Upper lobe of left lung (tissue), 6 donors: ENCODE measurements around the gene SEMA3A. TPM values are rescaled to one million over a fixed set of nuclear protein-coding genes. Genes with fewer than 3 reads are reported as not detected.
A peak's percentile ranks its signal among the peaks of the same experiment; 100 is the strongest.

ENCODE experiments used
- ATAC-seq, 2 donors: fragments of 200-7000 bp; cut with Tn5 transposase; one replicate each; pipeline ENCODE4 v1.9.1; 2022; ENCODE audit warnings: mild to moderate bottlenecking in 2 of 2, moderate library complexity in 2 of 2; ENCODE audit not compliant: low FRiP score in 2 of 2
- DNase-seq, 2 donors: peaks; one replicate each; pipeline ENCODE4 v3.0.0-alpha.2; 2019 to 2020
- H3K27ac ChIP-seq, 4 donors: fragments of 200-600 bp; sonication (generic); one replicate each; pipeline ENCODE4 v1.5.1; 2016 to 2019
- H3K27me3 ChIP-seq, 4 donors: fragments of 200-600 bp; sonication (generic); one replicate each; pipeline ENCODE4 v1.5.1; 2017 to 2019
- H3K36me3 ChIP-seq, 4 donors: fragments of 200-600 bp; sonication (generic); one replicate each; pipeline ENCODE4 v1.5.1; 2016 to 2019
- H3K4me1 ChIP-seq, 4 donors: fragments of 200-600 bp; sonication (generic); one replicate each; pipeline ENCODE4 v1.5.1; 2018 to 2019
- H3K4me3 ChIP-seq, 4 donors: fragments of 200-600 bp; sonication (generic); one replicate each; pipeline ENCODE4 v1.5.1; 2017 to 2019; ENCODE audit warnings: mild to moderate bottlenecking in 2 of 4, moderate library complexity in 1 of 4
- H3K9me3 ChIP-seq, 4 donors: fragments of 200-600 bp; sonication (generic); one replicate each; pipeline ENCODE4 v1.5.1; 2018 to 2019
- CTCF ChIP-seq, 6 experiments: fragments of 450-650 bp in 4 of 6; fragments of 200-600 bp in 2 of 6; sonication (generic) in 2 of 6; IDR thresholded peaks; one replicate each; pipeline ENCODE4 v1.5.1; 2016 to 2019; ENCODE audit warnings: antibody characterized with exemption in 6 of 6
- EP300 ChIP-seq, 4 donors: sonication (generic); formaldehyde crosslinking; IDR thresholded peaks; one replicate each; pipeline ENCODE4 v1.5.1; 2017; ENCODE audit warnings: antibody characterized with exemption in 4 of 4, control low read depth in 2 of 4
- POLR2A ChIP-seq, 4 donors: fragments of 450-650 bp; IDR thresholded peaks; one replicate each; pipeline ENCODE4 v1.5.1; 2016 to 2017; ENCODE audit warnings: antibody characterized with exemption in 4 of 4, mild to moderate bottlenecking in 2 of 4
- POLR2AphosphoS5 ChIP-seq, 2 donors: sonication (generic); formaldehyde crosslinking; IDR thresholded peaks; one replicate each; pipeline ENCODE4 v1.5.1; 2017; ENCODE audit warnings: antibody characterized with exemption in 2 of 2
- WGBS, 2 donors: methylation state at CpG; one replicate each; pipeline ENCODE4 v1.1.5; 2017 to 2018; 5-methylcytosine and 5-hydroxymethylcytosine counted together
- total RNA-seq, 6 donors: library from RNA; depleted of rRNA in 4 of 6; stranded (reverse); fragments of >200 nt in 4 of 6; gene quantifications; one replicate each; pipeline versions ENCODE4 v1.1.0 to v1.2.1, GENCODE V29; 2016 to 2021
- donor health status: DM: no; HTN: no; CAD: no; lungs with moderate emphysema.
- donor health status: DM: no; HTN: yes; CAD: no; lungs with severe emphysema.

The SEMA3A gene
- total RNA-seq, 6 donors from 2014 or later, result 1.0 to 8.8 (median 3.1) TPM

DNA sequence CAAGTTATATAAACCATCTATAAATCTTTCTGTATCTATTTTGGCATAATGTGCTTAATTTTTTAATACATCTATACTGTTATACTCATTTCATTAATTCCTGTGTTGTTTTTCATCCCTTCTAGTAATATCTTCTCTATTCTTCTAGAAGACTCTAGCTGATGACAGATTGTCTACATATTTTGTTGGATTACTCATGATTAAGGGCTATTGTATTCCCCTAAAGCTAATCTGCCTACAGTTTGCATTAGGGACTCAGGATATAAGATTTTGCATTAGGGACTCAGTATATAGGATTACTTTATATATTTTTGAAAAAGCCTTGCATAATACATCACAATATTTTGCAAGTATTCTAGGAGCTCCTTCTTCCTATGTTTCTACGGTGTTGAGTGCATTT, 8.3 kb upstream of the SEMA3A start:
- 88 to 93% methylated on average over 1 of the region's 1 CpG for WGBS, 2 donors
- H3K9me3 ChIP-seq, result no peaks in the 10 kb centered on the region
- no peaks in the 10 kb centered on the region for H3K36me3 ChIP-seq
- no peaks in the 10 kb centered on the region for H3K4me1 ChIP-seq
- TF ChIP-seq EP300 (IDR thresholded peaks at IDR 0.05) (no peak), POLR2A (IDR thresholded peaks at IDR 0.05) (no peak), CTCF (IDR thresholded peaks at IDR 0.05) (no peak), POLR2AphosphoS5 (IDR thresholded peaks at IDR 0.05) (no peak)
- no peak overlapping the region for H3K4me3 ChIP-seq
- no peak overlapping the region for H3K27ac ChIP-seq
- no peak for DNase-seq
- ATAC-seq, result no peak
- no peaks in the 10 kb centered on the region for H3K27me3 ChIP-seq

DNA sequence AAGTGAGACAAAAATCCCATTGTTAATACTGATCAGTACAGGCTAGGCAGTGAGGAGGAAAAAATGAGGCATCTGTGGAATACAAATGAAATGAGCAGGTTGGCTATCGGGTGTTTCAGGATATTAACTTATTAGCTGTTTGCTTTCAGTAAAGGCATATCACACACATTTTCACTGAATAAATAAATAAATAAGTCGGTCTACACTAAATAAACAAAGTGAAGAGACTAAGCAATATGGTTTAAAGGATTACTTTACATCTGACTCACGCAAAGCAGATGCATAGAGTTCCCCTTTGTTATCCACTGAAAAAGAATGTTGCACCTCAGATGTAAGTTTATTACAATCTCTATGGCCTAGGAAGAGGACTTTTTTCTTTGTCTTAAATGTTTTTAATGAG, 6.3 kb upstream of the SEMA3A start:
- DNase-seq (no peak), ATAC-seq (no peak)
- no peaks in the 10 kb centered on the region for H3K9me3 ChIP-seq
- no peak overlapping the region for H3K4me3 ChIP-seq
- 67 to 72% methylated on average over 3 of the region's 3 CpGs for WGBS, 2 donors
- no peaks in the 10 kb centered on the region for H3K27me3 ChIP-seq
- peaks cover 0 to 4% (median 0%) of the 10 kb centered on the region in 4 donors for H3K4me1 ChIP-seq
- H3K36me3 ChIP-seq, result no peaks in the 10 kb centered on the region
- TF ChIP-seq CTCF (IDR thresholded peaks at IDR 0.05) (no peak), POLR2AphosphoS5 (IDR thresholded peaks at IDR 0.05) (no peak), EP300 (IDR thresholded peaks at IDR 0.05) (no peak)
- H3K27ac ChIP-seq, result no peak overlapping the region

- TF ChIP-seq EP300 (IDR thresholded peaks at IDR 0.05), result no peak
- no peak for TF ChIP-seq CTCF (IDR thresholded peaks at IDR 0.05)
- no peak for TF ChIP-seq POLR2A (IDR thresholded peaks at IDR 0.05)
- TF ChIP-seq POLR2AphosphoS5 (IDR thresholded peaks at IDR 0.05), result no peak
- H3K36me3 ChIP-seq, result no peaks in the 10 kb centered on the region
- no peak for ATAC-seq
- WGBS, 2 donors, result 76 to 81% methylated on average over 2 of the region's 2 CpGs
- H3K27me3 ChIP-seq, result no peaks in the 10 kb centered on the region
- no peak for DNase-seq
- H3K4me3 ChIP-seq, result no peak overlapping the region
- H3K4me1 ChIP-seq, result peaks cover 0 to 4% (median 3%) of the 10 kb centered on the region in 4 donors
- no peak overlapping the region for H3K27ac ChIP-seq
- H3K9me3 ChIP-seq, result no peaks in the 10 kb centered on the region
Observed at GRCh38 chr7:84199216-84199615, 4.6 kb upstream of the SEMA3A start.

GRCh38 chr7:84196084-84196503, 1.5 kb upstream of the SEMA3A start:
- DNase-seq, result no peak
- H3K9me3 ChIP-seq, result no peaks in the 10 kb centered on the region
- H3K27me3 ChIP-seq, result no peaks in the 10 kb centered on the region
- H3K4me1 ChIP-seq, result peaks cover 0 to 6% (median 4%) of the 10 kb centered on the region in 4 donors
- peak in 1 of 2 donors; percentile 69 for ATAC-seq
- H3K36me3 ChIP-seq, result no peaks in the 10 kb centered on the region
- TF ChIP-seq POLR2AphosphoS5 (IDR thresholded peaks at IDR 0.05), result no peak
- TF ChIP-seq CTCF (IDR thresholded peaks at IDR 0.05), result peak in 1 of 6 experiments; percentile 14
- TF ChIP-seq POLR2A (IDR thresholded peaks at IDR 0.05), result no peak
- TF ChIP-seq EP300 (IDR thresholded peaks at IDR 0.05), result no peak
- H3K27ac ChIP-seq, result peak overlapping the region in 2 of 4 donors; percentile 12 to 42
- H3K4me3 ChIP-seq, result peak overlapping the region in 3 of 4 donors; percentile 14 to 52 (median 19)
- WGBS, 2 donors, result 39 to 42% methylated on average over 4 of the region's 4 CpGs
